CD14-positive monocyte (primary cell): ENCODE data around the gene ELF1. TPM values are rescaled to one million over a fixed set of nuclear protein-coding genes. Genes with fewer than 3 reads are reported as not detected.

Experiments used
- DNase-seq, 3 donors: peaks; one replicate each; pipeline ENCODE4 v3.0.0-alpha.2; 2011 to 2022
- H2AFZ ChIP-seq: 2 replicates; pipeline ENCODE4 v1.6.0; 2012; ENCODE audit warnings: mild to moderate bottlenecking, low read depth, low read length, inconsistent platforms; ENCODE audit not compliant: insufficient read depth, poor library complexity, severe bottlenecking
- H3K27ac ChIP-seq, 2 donors: 1 replicate in 1 of 2; 2 replicates in 1 of 2; pipeline ENCODE4 v1.5.1; 2012 to 2013; ENCODE audit warnings: low read length in 2 of 2, control low read depth in 1 of 2, inconsistent platforms in 1 of 2, low read depth in 1 of 2, mild to moderate bottlenecking in 1 of 2
- H3K27me3 ChIP-seq, 2 donors: one replicate each; pipeline versions ENCODE4 v1.6.0 to v1.6.1; 2011 to 2013; ENCODE audit warnings: low read length in 2 of 2; ENCODE audit not compliant: control insufficient read depth in 2 of 2, insufficient read depth in 2 of 2
- H3K36me3 ChIP-seq, 2 donors: replicated peaks in 1 of 2; 1 replicate in 1 of 2; 2 replicates in 1 of 2; pipeline versions ENCODE4 v1.5.1 to v1.6.1; 2012 to 2013; ENCODE audit warnings: low read length in 2 of 2, control low read depth in 1 of 2, inconsistent platforms in 1 of 2, mild to moderate bottlenecking in 1 of 2; ENCODE audit not compliant: insufficient read depth in 2 of 2, control insufficient read depth in 1 of 2
- H3K4me1 ChIP-seq, 2 donors: 1 replicate in 1 of 2; 2 replicates in 1 of 2; pipeline versions ENCODE4 v1.5.1 to v1.6.1; 2012 to 2013; ENCODE audit warnings: low read length in 2 of 2, control low read depth in 1 of 2, inconsistent platforms in 1 of 2, mild to moderate bottlenecking in 1 of 2, moderate library complexity in 1 of 2; ENCODE audit not compliant: insufficient read depth in 2 of 2, control insufficient read depth in 1 of 2
- H3K4me2 ChIP-seq: replicated peaks from 2 replicates; pipeline ENCODE3; 2012; ENCODE audit warnings: low read length, moderate library complexity, mild to moderate bottlenecking; ENCODE audit not compliant: poor library complexity, severe bottlenecking; ENCODE audit errors: extremely low read depth
- H3K4me3 ChIP-seq, 3 experiments: fragments of 200-600 bp in 1 of 3; sonication (generic) in 1 of 3; replicated peaks in 1 of 3; 1 replicate in 2 of 3; 2 replicates in 1 of 3; pipeline ENCODE4 v1.5.1; 2011 to 2013; ENCODE audit warnings: low read length in 3 of 3, mild to moderate bottlenecking in 3 of 3, control low read depth in 2 of 3, low read depth in 2 of 3, inconsistent platforms in 1 of 3, moderate library complexity in 1 of 3
- H3K79me2 ChIP-seq: 2 replicates; pipeline ENCODE4 v1.6.0; 2012; ENCODE audit warnings: mild to moderate bottlenecking, control low read depth, inconsistent platforms, low read length, moderate library complexity; ENCODE audit not compliant: insufficient read depth
- H3K9ac ChIP-seq: 2 replicates; pipeline ENCODE4 v1.6.0; 2017; ENCODE audit warnings: low read length, mild to moderate bottlenecking; ENCODE audit not compliant: insufficient read depth, poor library complexity, severe bottlenecking
- H3K9me3 ChIP-seq, 2 donors: replicated peaks in 1 of 2; 1 replicate in 1 of 2; 2 replicates in 1 of 2; pipeline versions ENCODE4 v1.5.1 to v1.6.1; 2012 to 2013; ENCODE audit warnings: low read length in 2 of 2, control low read depth in 1 of 2; ENCODE audit not compliant: control insufficient read depth in 1 of 2, insufficient read depth in 1 of 2
- H4K20me1 ChIP-seq: 2 replicates; pipeline ENCODE4 v1.6.0; 2012; ENCODE audit warnings: mild to moderate bottlenecking, low read length, control low read depth, moderate library complexity; ENCODE audit not compliant: insufficient read depth
- H3K27ac Mint-ChIP-seq, 7 donors: one replicate each; pipeline ENCODE4 v1.8.0; 2020; ENCODE audit warnings: mild to moderate bottlenecking in 7 of 7, mixed read lengths in 7 of 7, moderate library complexity in 6 of 7, inconsistent platforms in 2 of 7
- H3K27me3 Mint-ChIP-seq, 3 donors: one replicate each; pipeline ENCODE4 v1.8.0; 2021 to 2022; ENCODE audit warnings: low read depth in 3 of 3, mild to moderate bottlenecking in 3 of 3, mixed read lengths in 3 of 3, moderate library complexity in 3 of 3, inconsistent platforms in 1 of 3
- H3K36me3 Mint-ChIP-seq, 2 donors: one replicate each; pipeline ENCODE4 v1.8.0; 2020; ENCODE audit warnings: mixed read lengths in 2 of 2, inconsistent platforms in 1 of 2, mild to moderate bottlenecking in 1 of 2
- H3K4me1 Mint-ChIP-seq: one replicate; pipeline ENCODE4 v1.8.0; 2020; ENCODE audit warnings: mild to moderate bottlenecking, mixed read lengths
- H3K4me3 Mint-ChIP-seq, 2 donors: one replicate each; pipeline ENCODE4 v1.8.0; 2020; ENCODE audit warnings: mild to moderate bottlenecking in 2 of 2, mixed read lengths in 2 of 2, moderate library complexity in 1 of 2
- H3K9me3 Mint-ChIP-seq, 7 donors: one replicate each; pipeline ENCODE4 v1.8.0; 2020 to 2022; ENCODE audit warnings: mixed read lengths in 7 of 7, mild to moderate bottlenecking in 6 of 7, moderate library complexity in 6 of 7, inconsistent platforms in 2 of 7
- CTCF ChIP-seq: fragments of 200-600 bp; IDR thresholded peaks from one replicate; pipeline ENCODE4 v1.8.0; 2022; ENCODE audit warnings: antibody characterized with exemption, mild to moderate bottlenecking
- WGBS: methylation state at CpG from one replicate; pipeline ENCODE4 v1.1.5; 2013; ENCODE audit warnings: missing lambda C conversion rate; ENCODE audit not compliant: insufficient coverage; 5-methylcytosine and 5-hydroxymethylcytosine counted together
- intact Hi-C, 2 donors: fragments of 100-400 bp; cut with micrococcal nuclease; formaldehyde crosslinking; loops; one replicate each; pipeline versions ENCODE4 v1.15.0 to v1.15.1; 2023
- polyA plus RNA-seq, 3 donors: library from polyadenylated mRNA; depleted of rRNA in 1 of 3; unstranded in 2 of 3; stranded (reverse) in 1 of 3; fragments of 300-500 nt in 2 of 3; fragments of >200 nt in 1 of 3; fragmentation: Illumina TruSeq in 2 of 3; gene quantifications; 1 replicate in 2 of 3; 2 replicates in 1 of 3; pipeline ENCODE4 v1.2.3, GENCODE V29; 2012 to 2021

Gene ELF1
- polyA plus RNA-seq, 3 donors: 63.1 to 83.3 (median 83.3) TPM

GRCh38 chr13:41060082-41060723, 41.1 kb upstream of the ELF1 start:
- under 1% methylated on average over 37 of the region's 57 CpGs for WGBS
- Mint-ChIP-seq H3K27ac (peak overlapping the region; percentile 98 to 100 (median 100)), H3K36me3 (peaks cover 18 to 26% of the 10 kb centered on the region in 2 donors)

More at GRCh38 chr13:41060082-41060723, 41.1 kb upstream of the ELF1 start:
- Histone ChIP-seq H3K4me2 (peak overlapping the region; percentile 87), H3K27me3 (no peaks in the 10 kb centered on the region), H3K9me3 (no peaks in the 10 kb centered on the region), H3K36me3 (peaks cover 8 to 15% of the 10 kb centered on the region in 2 donors), H3K27ac (peak overlapping the region; percentile 96), H3K9ac (peak overlapping the region; percentile 95), H3K4me3 (peak overlapping the region; percentile 57 to 99 (median 82)), H4K20me1 (peaks cover 49% of the 10 kb centered on the region), H3K79me2 (peaks cover 91% of the 10 kb centered on the region), H3K4me1 (peaks cover 26 to 51% of the 10 kb centered on the region in 2 donors), H2AFZ (peak overlapping the region; percentile 89)
- intact Hi-C loops: loop anchor here (2.0 to 10.0 kb wide), 5 partner anchors 41 to 275 kb away; partner anchors contain the start of genes ELF1 (in 1 of the 2), KBTBD6 (in 1 of the 2) and SLC25A15 (in 1 of the 2)
- DNase-seq: peak; percentile 89 to 94 (median 91)
- Mint-ChIP-seq H3K9me3 (peaks cover 0 to 2% (median 0%) of the 10 kb centered on the region in 7 donors), H3K27me3 (peaks cover 0 to 3% (median 3%) of the 10 kb centered on the region in 3 donors), H3K4me3 (peak overlapping the region; percentile 98 to 100), H3K4me1 (peaks cover 42% of the 10 kb centered on the region)
- peak; percentile 16 for TF ChIP-seq CTCF
